ENCODE data around the gene FXYD1. TPM values are rescaled to one million over a fixed set of nuclear protein-coding genes. Genes with fewer than 3 reads are reported as not detected.
"Not testable (repeated sequence)": the region's sequence is repeated elsewhere in the genome, so short reads cannot be mapped to it uniquely, and the experiment has no call there.

Gene FXYD1
- polyA plus RNA-seq, 3 donors: 21.8 to 27.0 (median 26.5) TPM

GRCh38 chr19:35140962-35141836, 2.6 kb downstream of the FXYD1 start:
- peak; percentile 75 for DNase-seq

- no peak for DNase-seq
Observed at GRCh38 chr19:35141837-35142605, 3.4 kb downstream of the FXYD1 start.

GRCh38 chr19:35142606-35143230, 4.1 kb downstream of the FXYD1 start:
- DNase-seq: no peak

DNA sequence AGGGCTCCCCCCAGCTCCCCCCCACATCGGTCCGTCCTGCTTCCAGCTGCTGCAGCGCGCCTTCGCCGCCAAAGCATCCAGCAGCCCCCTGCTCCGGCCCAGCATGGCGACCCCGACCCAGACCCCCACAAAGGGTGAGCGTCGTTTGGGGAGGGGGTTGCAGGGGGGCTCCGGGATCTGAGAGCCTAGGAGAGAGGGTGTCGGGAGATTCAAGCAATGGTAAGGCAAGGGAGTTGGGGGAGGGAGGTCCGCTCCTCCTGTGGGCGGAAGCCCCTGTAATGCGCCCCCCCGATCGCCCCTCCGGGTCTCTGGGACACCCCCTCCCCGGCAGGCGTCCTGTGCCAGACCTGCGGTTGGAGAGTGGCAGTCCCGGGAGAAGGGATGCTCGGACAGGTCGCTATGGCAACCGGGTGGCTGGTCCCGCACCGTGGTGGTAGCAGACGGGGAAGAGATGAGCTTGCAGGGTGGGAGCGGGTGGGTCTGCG, 4.6 kb downstream of the FXYD1 start, which contains the start of gene FXYD7:
FXYD7 (plus strand) TSS at position 25 of the 485 bp plus-strand sequence; CDS start at position 104, 79 bp downstream.
- DNase-seq: no peak

- no peak for DNase-seq
Observed at GRCh38 chr19:35143818-35144217, 5.2 kb downstream of the FXYD1 start.

- no peak for DNase-seq
Observed at GRCh38 chr19:35144259-35144599, 5.6 kb downstream of the FXYD1 start.

DNA sequence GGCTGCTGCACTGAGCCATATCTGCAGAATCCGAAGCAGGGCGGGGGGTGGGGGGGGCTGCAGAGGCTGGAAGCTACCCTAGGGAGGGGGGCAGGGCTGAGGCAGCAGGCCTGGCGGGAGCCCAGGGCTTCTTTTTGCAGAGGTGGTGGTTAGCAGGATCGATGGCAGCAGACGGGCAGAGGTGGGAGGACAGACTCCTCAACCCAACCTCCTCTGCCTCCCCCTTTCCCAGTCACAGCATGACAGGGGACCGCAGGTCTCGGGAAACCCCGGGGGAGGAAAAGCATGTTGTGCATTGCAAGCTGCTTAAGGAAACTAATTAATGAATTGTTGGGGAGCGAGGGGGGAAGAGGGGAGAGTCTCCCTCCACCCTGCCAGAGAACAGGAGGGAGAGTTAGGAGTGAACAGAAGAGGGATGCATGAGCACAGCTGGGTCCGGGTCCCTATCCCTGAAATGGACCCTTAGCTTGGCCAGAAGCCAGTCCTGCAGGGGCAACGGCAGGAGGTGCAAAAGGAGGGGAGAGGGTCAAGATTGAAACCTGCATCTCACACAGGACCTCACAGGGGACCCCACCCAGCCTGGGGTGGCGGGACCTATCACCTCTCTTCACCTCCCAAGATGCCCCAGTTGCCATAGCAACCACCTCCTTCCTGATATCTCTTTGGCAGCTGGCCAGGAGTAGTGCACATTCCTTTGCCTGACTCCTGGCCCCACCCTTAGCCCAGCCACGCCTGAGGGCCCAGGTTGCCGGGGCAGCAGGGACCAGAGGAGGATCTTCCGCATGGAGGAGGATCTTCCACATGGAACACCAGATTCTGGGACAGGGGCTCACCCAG, 6.2 kb downstream of the FXYD1 start:
- DNase-seq: peak; percentile 68

DNA sequence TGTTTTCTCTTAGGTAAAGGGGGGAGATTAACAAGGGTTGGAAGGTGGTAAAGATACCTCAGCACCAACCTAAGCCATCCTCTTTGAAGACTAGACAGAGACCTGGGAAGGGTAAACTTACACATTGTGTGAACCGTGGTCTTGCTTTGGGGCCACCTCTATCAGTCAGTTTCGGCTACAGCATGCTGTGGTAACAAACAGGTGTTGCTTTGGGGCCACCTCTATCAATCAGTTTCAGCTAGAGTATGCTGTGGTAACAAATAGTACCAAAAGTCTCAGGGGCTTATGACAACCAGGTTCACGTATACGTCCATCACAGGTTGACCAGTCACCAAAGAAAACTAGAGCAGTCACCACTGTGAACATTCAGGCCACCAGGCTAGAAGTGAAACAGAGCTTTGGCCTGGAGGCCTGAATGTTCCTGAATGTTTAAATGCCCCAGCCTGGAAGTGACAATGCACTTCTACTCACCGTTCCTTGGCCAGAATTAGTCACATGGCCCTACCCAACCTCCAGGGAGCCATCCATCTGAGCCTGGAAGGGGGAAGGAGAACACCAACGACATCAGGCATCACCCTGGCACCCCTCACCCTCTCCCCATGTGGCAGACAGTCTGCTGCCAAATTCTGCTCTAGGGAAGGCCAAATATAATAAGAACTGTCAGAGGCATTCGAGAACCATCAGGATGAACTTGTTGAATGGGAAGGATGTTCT, 8.3 kb downstream of the FXYD1 start:
- no peak for DNase-seq

GRCh38 chr19:35149463-35149862, 10.8 kb downstream of the FXYD1 start:
- no peak for DNase-seq

- no peak for DNase-seq
Observed at GRCh38 chr19:35150445-35150844, 11.8 kb downstream of the FXYD1 start.

- DNase-seq: no peak
Observed at GRCh38 chr19:35151273-35152065, 12.8 kb downstream of the FXYD1 start.

- DNase-seq: not testable (repeated sequence)
Observed at GRCh38 chr19:35153129-35153522, 14.5 kb downstream of the FXYD1 start.

DNA sequence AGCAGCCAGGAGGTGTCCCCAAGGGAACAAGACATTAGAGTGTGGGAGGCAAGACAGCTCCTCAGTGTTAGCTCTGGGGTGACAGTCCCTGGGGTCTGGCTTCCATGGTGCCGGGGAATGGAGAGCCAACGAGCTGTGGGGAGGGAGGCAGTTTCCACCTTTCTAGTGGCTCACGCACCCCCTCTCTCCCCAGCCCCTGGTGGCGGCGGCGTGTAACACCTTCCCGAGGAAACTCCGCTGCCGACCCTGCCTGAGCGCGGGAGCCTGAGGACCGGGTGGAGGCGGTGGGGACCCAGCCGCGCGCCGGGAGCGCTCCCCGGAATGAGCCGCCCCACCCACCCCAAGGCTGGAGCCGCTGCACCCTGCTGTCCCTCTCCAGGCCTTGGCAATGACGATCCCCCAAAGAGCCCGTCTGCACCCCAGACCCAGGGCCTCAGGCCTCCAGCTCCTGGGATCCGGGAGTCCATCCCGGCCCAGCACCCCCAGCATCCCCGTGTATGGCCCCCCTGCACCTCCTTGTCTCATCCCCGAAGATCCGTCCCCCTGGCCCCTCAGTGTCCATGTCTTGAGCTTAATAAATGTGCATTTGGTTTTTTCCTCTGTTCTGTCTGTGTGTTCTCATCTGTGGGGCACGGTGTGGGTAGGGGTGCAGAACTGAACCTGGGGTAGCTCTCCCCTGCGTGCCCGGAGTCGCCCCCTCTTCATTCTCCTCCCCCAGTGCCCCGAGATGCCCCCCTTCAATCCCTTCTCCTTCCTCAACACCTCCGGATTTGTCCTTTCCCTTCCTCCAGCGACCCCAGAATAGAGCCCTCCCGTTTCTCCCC, 15.3 kb downstream of the FXYD1 start:
- no peak for DNase-seq

DNA sequence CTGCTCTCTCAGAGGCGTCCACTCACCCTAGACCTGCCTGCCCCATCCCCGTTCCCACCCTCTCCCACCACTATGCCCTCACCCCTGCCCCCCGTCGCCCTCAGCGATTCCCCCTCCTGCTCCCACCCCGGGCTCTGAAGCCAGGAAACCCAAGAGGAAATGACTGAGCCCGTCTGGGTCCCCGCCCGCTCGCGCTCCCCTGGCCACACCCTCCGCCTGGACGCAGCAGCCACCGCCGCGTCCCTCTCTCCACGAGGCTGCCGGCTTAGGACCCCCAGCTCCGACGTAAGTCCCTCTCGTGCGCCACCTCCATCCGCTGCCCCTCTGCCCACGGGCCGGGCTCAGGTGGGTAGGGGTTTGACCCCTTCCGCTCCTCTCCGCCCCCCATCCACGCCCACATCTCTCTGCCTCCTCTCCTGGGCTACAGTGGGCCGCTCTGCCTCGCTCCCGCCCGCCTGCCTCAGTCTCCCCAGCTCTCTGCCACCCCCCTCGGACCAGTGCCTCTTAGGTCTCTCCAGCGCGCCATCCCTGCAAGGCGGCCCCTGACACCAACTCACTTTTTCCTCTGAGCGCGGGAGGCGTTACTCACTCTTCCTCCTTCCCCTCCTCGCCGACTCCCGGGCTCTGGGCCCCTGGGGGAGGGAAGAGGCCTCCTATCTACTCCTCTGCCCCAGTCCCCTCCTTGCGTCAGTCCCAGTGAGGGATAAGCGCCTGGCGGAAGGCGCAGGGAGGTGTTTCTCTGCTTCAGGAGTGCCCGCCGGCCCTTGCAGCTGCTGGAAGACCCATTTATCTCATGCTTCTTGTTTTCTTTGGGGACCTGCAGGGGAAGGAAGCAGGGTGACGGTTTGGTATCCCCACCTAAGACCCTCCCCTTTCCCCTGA, 16.1 kb downstream of the FXYD1 start, which contains the start of gene FXYD5:
FXYD5 (plus strand) TSS at position 211 of the 882 bp plus-strand sequence. CDS start 816 bp downstream, outside the sequence.
- DNase-seq: no peak

DNA sequence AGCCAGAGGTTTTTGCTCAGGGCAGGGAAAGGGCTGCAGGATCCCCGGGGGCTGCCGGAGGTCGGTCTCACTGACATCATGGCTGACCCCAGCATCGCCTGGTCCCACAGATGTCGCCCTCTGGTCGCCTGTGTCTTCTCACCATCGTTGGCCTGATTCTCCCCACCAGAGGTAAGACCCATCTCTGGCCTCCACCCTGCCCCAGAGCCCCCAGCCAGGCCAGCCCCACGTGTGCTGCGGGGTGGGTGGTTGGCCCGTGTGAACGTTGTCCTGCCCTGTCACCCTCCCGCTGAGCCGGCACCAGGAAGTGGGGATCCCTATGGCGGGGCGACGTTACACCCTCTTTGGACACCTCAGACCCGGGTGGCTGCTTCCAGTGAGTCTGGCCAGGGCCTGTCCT, 16.8 kb downstream of the FXYD1 start:
- DNase-seq: no peak

- no peak for DNase-seq
Observed at GRCh38 chr19:35155981-35156672, 17.5 kb downstream of the FXYD1 start.

- no peak for DNase-seq
Observed at GRCh38 chr19:35156673-35157014, 18.0 kb downstream of the FXYD1 start.
